HG02970 (cell line): Measurements from ENCODE around the gene MAN1C1.

Experiments
- ATAC-seq: cut with Tn5 transposase; IDR thresholded peaks from one replicate; pipeline ENCODE4 v1.9.1; 2021; ENCODE audit warnings: mild to moderate bottlenecking, moderate library complexity, moderate number of reproducible peaks; ENCODE audit not compliant: unreplicated experiment, low FRiP score

MAN1C1 gene

GRCh38 chr1:25616095-25616986, at the start of gene MAN1C1:
Gene MAN1C1 (plus strand): TSS chr1:25616791. CDS start chr1:25617798, 1,007 bp downstream.
- peak; percentile 67 for ATAC-seq

- ATAC-seq = no peak
Measured at GRCh38 chr1:25567710-25568089, 48.9 kb upstream of the MAN1C1 start.

GRCh38 chr1:25568090-25568833, 48.3 kb upstream of the MAN1C1 start:
- no peak for ATAC-seq

GRCh38 chr1:25568834-25569596, 47.6 kb upstream of the MAN1C1 start:
- ATAC-seq = no peak

- no peak for ATAC-seq
Measured at GRCh38 chr1:25569597-25570396, 46.8 kb upstream of the MAN1C1 start.

GRCh38 chr1:25570798-25571521, 45.6 kb upstream of the MAN1C1 start:
- ATAC-seq = no peak

GRCh38 chr1:25571522-25571970, 45.0 kb upstream of the MAN1C1 start:
- no peak for ATAC-seq

- ATAC-seq = no peak
Measured at GRCh38 chr1:25572107-25572506, 44.5 kb upstream of the MAN1C1 start.

- no peak for ATAC-seq
Measured at GRCh38 chr1:25572708-25573590, 43.6 kb upstream of the MAN1C1 start.

GRCh38 chr1:25573591-25573930, 43.0 kb upstream of the MAN1C1 start:
- ATAC-seq = no peak

- no peak for ATAC-seq
Measured at GRCh38 chr1:25573961-25574360, 42.6 kb upstream of the MAN1C1 start.

GRCh38 chr1:25575191-25575590, 41.4 kb upstream of the MAN1C1 start:
- ATAC-seq = no peak

- no peak for ATAC-seq
Measured at GRCh38 chr1:25576459-25577133, 40.0 kb upstream of the MAN1C1 start.

- no peak for ATAC-seq
Measured at GRCh38 chr1:25577134-25577920, 39.3 kb upstream of the MAN1C1 start.

GRCh38 chr1:25579292-25580252, 37.0 kb upstream of the MAN1C1 start:
- no peak for ATAC-seq

GRCh38 chr1:25580927-25581326, 35.7 kb upstream of the MAN1C1 start:
- no peak for ATAC-seq
